ENCODE results near the gene AKT1S1.

The AKT1S1 gene

DNA sequence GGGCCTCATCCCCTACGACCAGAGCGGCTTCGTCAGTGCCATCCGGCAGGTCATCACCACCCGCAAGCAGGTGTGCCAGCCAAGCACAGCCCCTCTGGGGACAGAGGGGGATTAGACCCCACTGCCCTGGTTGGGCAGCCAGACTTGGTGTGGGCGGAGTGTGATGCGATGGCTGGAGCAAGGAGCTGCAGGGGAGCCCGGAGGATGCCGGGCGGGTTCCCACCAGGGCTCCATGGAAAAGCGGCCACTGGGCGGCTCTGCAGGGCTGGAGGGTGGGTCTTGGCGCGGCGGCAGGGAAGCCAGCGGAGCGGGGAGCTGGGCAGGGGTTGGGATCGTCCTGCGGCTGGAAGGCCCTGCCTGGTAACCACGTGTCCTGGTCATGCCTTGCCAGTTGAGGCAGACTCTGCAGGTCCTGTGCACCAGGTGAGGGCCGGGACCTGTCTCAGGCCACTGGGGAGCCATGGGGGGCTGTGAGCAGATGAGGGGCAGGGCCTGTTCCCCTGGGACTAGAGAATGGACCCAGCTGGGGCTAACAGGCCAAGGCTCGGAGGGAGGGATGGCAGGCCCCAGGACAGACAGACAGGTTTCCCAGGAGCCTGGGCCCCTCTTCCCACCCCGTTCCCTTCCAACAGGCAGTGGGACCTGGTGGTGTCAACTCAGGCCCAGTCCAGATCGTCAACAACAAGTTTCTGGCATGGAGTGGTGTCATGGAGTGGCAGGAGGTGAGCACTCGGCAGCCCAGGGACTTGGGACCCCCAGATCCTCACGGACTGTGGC lies 19.9 kb downstream of the AKT1S1 start (continued):
- no peak for TF ChIP-seq ZBTB17 (tag by site-specific recombination; IDR thresholded peaks at IDR 0.05)
- TF ChIP-seq MYNN (tag by site-specific recombination; IDR thresholded peaks at IDR 0.05; ENCODE audit: borderline replicate concordance) = no peak
- TF ChIP-seq ZNF404 (tag by site-specific recombination; IDR thresholded peaks at IDR 0.05) = no peak
- no peak for TF ChIP-seq ZNF501 (tag by site-specific recombination; IDR thresholded peaks at IDR 0.05)
- TF ChIP-seq, protein P1, sequence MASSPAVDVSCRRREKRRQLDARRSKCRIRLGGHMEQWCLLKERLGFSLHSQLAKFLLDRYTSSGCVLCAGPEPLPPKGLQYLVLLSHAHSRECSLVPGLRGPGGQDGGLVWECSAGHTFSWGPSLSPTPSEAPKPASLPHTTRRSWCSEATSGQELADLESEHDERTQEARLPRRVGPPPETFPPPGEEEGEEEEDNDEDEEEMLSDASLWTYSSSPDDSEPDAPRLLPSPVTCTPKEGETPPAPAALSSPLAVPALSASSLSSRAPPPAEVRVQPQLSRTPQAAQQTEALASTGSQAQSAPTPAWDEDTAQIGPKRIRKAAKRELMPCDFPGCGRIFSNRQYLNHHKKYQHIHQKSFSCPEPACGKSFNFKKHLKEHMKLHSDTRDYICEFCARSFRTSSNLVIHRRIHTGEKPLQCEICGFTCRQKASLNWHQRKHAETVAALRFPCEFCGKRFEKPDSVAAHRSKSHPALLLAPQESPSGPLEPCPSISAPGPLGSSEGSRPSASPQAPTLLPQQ (tag by site-specific recombination; IDR thresholded peaks at IDR 0.05) = no peak
- TF ChIP-seq, protein P2, sequence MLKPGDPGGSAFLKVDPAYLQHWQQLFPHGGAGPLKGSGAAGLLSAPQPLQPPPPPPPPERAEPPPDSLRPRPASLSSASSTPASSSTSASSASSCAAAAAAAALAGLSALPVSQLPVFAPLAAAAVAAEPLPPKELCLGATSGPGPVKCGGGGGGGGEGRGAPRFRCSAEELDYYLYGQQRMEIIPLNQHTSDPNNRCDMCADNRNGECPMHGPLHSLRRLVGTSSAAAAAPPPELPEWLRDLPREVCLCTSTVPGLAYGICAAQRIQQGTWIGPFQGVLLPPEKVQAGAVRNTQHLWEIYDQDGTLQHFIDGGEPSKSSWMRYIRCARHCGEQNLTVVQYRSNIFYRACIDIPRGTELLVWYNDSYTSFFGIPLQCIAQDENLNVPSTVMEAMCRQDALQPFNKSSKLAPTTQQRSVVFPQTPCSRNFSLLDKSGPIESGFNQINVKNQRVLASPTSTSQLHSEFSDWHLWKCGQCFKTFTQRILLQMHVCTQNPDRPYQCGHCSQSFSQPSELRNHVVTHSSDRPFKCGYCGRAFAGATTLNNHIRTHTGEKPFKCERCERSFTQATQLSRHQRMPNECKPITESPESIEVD (tag by site-specific recombination; IDR thresholded peaks at IDR 0.05) = no peak
- TF ChIP-seq ZNF140 (tag by site-specific recombination; IDR thresholded peaks at IDR 0.05) = no peak
- TF ChIP-seq, protein P3, sequence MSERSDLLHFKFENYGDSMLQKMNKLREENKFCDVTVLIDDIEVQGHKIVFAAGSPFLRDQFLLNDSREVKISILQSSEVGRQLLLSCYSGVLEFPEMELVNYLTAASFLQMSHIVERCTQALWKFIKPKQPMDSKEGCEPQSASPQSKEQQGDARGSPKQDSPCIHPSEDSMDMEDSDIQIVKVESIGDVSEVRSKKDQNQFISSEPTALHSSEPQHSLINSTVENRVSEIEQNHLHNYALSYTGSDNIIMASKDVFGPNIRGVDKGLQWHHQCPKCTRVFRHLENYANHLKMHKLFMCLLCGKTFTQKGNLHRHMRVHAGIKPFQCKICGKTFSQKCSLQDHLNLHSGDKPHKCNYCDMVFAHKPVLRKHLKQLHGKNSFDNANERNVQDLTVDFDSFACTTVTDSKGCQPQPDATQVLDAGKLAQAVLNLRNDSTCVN (tag by site-specific recombination; optimal IDR thresholded peaks at IDR 0.05) = no peak
- TF ChIP-seq BCL11B (tag by site-specific recombination; IDR thresholded peaks at IDR 0.05; ENCODE audit: low read depth) = no peak
- TF ChIP-seq SETDB1 (IDR thresholded peaks at IDR 0.05; ENCODE audit: insufficient read length, low read length) = no peak
- TF ChIP-seq, protein P4, sequence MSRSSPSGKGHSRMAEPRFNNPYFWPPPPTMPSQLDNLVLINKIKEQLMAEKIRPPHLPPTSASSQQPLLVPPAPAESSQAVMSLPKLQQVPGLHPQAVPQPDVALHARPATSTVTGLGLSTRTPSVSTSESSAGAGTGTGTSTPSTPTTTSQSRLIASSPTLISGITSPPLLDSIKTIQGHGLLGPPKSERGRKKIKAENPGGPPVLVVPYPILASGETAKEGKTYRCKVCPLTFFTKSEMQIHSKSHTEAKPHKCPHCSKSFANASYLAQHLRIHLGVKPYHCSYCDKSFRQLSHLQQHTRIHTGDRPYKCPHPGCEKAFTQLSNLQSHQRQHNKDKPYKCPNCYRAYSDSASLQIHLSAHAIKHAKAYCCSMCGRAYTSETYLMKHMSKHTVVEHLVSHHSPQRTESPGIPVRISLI (tag by site-specific recombination; IDR thresholded peaks at IDR 0.05) = no peak
- TF ChIP-seq ZNF423 (tag by site-specific recombination; IDR thresholded peaks at IDR 0.05) = no peak
- TF ChIP-seq, protein P5, sequence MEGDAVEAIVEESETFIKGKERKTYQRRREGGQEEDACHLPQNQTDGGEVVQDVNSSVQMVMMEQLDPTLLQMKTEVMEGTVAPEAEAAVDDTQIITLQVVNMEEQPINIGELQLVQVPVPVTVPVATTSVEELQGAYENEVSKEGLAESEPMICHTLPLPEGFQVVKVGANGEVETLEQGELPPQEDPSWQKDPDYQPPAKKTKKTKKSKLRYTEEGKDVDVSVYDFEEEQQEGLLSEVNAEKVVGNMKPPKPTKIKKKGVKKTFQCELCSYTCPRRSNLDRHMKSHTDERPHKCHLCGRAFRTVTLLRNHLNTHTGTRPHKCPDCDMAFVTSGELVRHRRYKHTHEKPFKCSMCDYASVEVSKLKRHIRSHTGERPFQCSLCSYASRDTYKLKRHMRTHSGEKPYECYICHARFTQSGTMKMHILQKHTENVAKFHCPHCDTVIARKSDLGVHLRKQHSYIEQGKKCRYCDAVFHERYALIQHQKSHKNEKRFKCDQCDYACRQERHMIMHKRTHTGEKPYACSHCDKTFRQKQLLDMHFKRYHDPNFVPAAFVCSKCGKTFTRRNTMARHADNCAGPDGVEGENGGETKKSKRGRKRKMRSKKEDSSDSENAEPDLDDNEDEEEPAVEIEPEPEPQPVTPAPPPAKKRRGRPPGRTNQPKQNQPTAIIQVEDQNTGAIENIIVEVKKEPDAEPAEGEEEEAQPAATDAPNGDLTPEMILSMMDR (tag by site-specific recombination; IDR thresholded peaks at IDR 0.05) = no peak
- no peak for TF ChIP-seq GLIS1 (tag by site-specific recombination; IDR thresholded peaks at IDR 0.05)
- TF ChIP-seq, protein P6, sequence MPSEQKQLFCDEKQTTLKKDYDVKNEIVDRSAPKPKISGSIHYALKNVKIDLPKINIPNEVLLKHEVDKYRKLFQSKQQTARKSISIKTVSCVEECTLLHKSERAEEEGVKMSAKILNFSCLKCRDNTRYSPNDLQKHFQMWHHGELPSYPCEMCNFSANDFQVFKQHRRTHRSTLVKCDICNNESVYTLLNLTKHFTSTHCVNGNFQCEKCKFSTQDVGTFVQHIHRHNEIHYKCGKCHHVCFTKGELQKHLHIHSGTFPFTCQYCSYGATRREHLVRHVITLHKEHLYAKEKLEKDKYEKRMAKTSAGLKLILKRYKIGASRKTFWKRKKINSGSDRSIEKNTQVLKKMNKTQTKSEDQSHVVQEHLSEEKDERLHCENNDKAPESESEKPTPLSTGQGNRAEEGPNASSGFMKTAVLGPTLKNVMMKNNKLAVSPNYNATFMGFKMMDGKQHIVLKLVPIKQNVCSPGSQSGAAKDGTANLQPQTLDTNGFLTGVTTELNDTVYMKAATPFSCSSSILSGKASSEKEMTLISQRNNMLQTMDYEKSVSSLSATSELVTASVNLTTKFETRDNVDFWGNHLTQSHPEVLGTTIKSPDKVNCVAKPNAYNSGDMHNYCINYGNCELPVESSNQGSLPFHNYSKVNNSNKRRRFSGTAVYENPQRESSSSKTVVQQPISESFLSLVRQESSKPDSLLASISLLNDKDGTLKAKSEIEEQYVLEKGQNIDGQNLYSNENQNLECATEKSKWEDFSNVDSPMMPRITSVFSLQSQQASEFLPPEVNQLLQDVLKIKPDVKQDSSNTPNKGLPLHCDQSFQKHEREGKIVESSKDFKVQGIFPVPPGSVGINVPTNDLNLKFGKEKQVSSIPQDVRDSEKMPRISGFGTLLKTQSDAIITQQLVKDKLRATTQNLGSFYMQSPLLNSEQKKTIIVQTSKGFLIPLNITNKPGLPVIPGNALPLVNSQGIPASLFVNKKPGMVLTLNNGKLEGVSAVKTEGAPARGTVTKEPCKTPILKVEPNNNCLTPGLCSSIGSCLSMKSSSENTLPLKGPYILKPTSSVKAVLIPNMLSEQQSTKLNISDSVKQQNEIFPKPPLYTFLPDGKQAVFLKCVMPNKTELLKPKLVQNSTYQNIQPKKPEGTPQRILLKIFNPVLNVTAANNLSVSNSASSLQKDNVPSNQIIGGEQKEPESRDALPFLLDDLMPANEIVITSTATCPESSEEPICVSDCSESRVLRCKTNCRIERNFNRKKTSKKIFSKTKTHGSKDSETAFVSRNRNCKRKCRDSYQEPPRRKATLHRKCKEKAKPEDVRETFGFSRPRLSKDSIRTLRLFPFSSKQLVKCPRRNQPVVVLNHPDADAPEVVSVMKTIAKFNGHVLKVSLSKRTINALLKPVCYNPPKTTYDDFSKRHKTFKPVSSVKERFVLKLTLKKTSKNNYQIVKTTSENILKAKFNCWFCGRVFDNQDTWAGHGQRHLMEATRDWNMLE (tag by site-specific recombination; conservative IDR thresholded peaks at IDR 0.05; ENCODE audit: low read depth) = no peak
- no peak for TF ChIP-seq ZNF391 (tag by site-specific recombination; IDR thresholded peaks at IDR 0.05; ENCODE audit: borderline replicate concordance, low read depth)
- TF ChIP-seq, protein P7, sequence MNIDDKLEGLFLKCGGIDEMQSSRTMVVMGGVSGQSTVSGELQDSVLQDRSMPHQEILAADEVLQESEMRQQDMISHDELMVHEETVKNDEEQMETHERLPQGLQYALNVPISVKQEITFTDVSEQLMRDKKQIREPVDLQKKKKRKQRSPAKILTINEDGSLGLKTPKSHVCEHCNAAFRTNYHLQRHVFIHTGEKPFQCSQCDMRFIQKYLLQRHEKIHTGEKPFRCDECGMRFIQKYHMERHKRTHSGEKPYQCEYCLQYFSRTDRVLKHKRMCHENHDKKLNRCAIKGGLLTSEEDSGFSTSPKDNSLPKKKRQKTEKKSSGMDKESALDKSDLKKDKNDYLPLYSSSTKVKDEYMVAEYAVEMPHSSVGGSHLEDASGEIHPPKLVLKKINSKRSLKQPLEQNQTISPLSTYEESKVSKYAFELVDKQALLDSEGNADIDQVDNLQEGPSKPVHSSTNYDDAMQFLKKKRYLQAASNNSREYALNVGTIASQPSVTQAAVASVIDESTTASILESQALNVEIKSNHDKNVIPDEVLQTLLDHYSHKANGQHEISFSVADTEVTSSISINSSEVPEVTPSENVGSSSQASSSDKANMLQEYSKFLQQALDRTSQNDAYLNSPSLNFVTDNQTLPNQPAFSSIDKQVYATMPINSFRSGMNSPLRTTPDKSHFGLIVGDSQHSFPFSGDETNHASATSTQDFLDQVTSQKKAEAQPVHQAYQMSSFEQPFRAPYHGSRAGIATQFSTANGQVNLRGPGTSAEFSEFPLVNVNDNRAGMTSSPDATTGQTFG (tag by site-specific recombination; IDR thresholded peaks at IDR 0.05; ENCODE audit: borderline replicate concordance) = no peak
- no peak for TF ChIP-seq ZIC2 (tag by site-specific recombination; IDR thresholded peaks at IDR 0.05)
- TF ChIP-seq ZNF121 (tag by site-specific recombination; IDR thresholded peaks at IDR 0.05) = no peak
- TF ChIP-seq BCL11A (tag by site-specific recombination; IDR thresholded peaks at IDR 0.05; ENCODE audit: low read depth) = no peak
- no peak for TF ChIP-seq ZNF239 (tag by site-specific recombination; IDR thresholded peaks at IDR 0.05)
- TF ChIP-seq, protein P8, sequence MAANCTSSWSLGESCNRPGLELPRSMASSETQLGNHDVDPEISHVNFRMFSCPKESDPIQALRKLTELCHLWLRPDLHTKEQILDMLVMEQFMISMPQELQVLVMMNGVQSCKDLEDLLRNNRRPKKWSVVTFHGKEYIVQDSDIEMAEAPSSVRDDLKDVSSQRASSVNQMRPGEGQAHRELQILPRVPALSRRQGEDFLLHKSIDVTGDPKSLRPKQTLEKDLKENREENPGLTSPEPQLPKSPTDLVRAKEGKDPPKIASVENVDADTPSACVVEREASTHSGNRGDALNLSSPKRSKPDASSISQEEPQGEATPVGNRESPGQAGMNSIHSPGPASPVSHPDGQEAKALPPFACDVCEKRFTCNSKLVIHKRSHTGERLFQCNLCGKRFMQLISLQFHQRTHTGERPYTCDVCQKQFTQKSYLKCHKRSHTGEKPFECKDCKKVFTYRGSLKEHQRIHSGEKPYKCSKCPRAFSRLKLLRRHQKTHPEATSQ (tag by site-specific recombination; IDR thresholded peaks at IDR 0.05) = no peak
